Kidney tubule cell (primary cell): Measurements from ENCODE around the gene CDK1.

Experiments used
- DNase-seq: peaks from one replicate; pipeline ENCODE4 v3.0.0-alpha.2; 2018; ENCODE audit warnings: low spot score

The CDK1 gene

DNA sequence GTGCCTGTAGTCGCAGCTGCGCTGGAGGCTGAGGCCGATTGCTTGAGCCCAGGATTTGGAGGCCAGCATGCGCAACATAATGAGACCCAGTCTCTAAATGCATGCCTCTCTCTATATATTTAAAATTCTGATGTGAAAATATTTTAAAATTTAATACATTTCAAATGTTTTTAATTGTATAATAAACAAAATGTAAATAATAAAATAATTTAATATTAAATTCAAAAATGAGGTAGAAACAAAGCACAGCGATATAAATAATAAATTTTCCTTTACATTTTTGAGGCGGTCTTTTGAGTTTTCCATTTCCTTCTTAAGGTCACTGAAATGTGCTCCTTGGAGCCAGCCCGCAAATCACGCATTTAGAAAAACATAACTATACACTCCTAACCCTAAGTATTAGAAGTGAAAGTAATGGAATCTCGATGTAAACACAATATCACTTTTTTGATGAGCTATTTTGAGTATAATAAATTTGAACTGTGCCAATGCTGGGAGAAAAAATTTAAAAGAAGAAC, 523 bp upstream of the CDK1 start:
- no peak for DNase-seq

DNA sequence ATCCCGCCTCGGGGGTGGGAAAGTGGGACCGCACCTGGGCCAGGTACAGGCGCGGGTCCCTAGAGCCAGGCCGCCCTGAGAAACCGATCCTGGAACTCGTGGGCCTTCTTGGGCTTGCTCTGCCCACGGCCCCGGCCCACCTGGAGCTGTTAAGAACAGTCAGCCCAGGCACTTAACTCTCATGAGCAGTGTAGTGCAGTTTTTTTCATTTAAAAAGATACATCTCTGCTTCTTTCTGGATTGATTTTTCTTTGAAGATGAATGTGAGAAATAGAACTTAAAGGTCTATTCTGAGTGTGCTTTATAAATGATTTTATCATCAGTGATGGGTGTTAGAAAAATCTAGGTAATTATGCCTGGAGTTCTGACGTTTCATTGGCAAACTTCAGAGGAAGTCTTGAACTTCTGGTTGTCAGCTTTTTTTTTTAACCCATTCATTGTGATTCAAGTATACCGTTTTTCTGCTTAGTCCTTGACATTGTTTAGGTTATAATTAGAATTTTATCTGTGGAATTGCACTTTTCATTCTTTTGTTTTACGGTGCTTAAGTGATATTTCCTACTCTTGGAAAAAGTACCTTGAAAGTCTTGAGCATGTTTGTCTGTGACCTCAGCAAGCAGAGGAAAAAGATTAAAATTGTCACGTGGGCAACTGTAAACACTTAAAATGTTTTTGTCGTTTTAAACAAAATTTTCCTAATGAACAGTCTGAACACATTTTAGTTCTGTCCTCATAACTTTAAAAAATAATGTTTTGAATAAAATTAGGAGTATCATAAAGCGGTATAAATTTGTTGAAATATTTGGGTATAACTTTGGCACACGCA, 906 bp downstream of the CDK1 start:
- DNase-seq, result peak; percentile 49

DNA sequence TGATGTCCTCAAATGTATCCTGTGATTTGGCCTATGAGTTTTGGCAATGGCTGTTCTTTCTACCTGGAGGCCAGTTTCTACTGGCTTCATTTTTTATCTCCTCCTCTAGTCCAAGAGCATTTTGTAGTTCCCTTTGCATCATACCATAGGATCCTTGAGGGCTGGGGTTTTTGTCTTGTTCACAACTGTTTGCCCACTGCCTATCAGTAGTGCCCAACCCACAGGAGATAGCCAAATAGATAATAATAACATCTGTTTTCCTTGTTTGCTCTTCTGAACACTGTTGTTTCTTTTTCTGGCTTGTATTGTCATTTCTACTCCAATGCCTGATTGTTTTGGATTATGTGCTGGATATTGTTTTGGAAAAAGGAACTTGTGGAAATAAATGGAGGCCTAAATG, 3.4 kb downstream of the CDK1 start:
- no peak for DNase-seq

- no peak for DNase-seq
These were observed 6.4 kb downstream of the CDK1 start for GRCh38 chr10:60784641-60785040.

GRCh38 chr10:60788544-60788943, 10.3 kb downstream of the CDK1 start:
- no peak for DNase-seq

- no peak for DNase-seq
These were observed 11.1 kb downstream of the CDK1 start for GRCh38 chr10:60789340-60789739.

- no peak for DNase-seq
These were observed 16.7 kb downstream of the CDK1 start for GRCh38 chr10:60794953-60795352.

DNA sequence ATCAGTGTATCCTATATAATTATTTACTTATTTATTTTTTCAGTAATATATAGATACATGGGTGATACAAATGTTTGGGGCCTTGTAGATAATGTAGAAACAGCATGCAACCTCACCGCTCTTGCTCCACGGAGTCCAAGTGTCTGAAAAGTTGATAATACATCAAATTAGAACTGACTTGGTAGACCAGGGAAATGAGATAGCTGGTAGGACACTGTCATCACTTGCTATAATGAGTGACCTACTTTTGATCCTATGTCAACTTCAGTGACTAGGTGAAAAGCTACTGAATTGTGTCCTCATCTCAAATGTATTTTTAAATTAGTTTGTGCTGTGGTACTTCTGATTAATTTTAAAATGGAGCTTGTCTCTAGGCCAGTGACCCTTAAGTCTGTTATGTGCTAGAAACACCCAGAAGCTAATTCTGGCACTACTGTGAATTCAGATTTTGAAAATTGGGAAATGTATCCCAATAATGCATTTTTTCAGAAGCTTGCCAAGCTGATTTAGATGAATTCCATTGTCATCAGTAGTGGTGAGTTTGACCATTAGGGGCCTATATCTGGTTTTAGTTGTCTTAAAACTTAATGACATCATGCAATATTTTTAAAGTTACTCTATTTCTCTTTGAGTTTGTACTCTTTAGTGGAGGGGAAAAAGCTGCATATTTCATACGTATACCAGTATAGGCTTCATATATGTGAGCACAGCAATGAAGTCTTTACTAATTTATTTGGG, 17.4 kb downstream of the CDK1 start:
- no peak for DNase-seq

- no peak for DNase-seq
These were observed 18.2 kb downstream of the CDK1 start for GRCh38 chr10:60796481-60796880.

- DNase-seq, result no peak
These were observed 18.9 kb downstream of the CDK1 start for GRCh38 chr10:60797200-60797599.

DNA sequence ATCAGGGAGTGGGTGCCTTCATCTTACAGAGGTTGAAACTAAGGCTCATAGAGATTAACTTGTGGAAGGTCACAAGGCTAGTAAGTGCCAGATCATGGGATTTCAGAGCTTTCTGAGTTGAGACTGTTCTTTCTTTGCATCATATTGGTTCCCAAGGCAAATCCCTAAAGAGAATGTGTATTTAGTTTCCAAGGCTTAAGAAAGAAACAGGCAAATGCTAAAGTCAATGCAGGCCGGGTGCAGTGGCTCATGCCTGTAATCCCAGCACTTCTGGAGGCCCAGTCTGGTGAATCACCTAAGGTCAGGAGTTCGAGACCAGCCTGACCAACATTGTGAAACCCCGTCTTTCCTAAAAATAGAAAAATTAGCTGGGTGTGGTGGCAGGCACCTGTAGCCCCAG, 19.8 kb downstream of the CDK1 start:
- DNase-seq, result peak; percentile 65

- DNase-seq, result no peak
These were observed 20.6 kb downstream of the CDK1 start for GRCh38 chr10:60798870-60799269.

- DNase-seq, result no peak
These were observed 21.8 kb downstream of the CDK1 start for GRCh38 chr10:60799971-60800650.

DNA sequence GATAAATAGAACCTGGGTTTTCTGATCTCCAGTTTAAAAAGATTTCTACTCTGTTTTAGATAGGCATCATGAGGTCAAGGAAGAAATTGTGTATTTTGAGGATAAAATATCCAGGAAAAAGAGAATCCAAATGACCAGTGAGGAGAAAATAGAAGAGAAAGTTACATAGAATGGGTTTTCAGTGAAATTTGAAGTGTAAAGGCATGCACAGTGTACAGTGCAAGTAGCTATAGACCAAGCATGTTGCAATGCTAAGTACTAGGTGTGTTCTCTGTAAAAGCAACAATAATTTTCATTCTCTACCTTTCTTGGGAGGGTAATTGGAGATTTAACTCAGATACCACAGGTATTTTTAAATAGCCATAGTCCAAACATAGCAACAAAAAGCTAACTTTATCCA, 22.6 kb downstream of the CDK1 start:
- no peak for DNase-seq

DNA sequence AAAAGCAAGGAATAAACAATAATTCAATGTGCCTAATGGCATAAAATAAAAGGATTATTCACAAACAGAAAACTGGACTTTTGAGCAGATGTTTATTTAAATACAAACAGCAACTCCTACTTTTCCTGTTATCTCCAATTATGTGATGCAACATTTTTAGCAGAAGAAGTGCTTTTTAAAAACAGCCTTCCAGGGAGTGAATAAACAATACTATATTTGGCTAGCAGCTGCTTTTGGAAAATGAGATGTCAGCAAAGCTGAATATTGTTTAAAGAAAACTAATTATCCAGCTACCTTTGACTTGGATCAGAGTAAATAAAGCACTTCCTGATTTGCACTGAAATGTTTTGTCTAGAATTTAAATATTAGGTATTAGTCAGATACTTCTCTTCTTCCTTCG, 23.2 kb downstream of the CDK1 start:
- no peak for DNase-seq

- DNase-seq, result no peak
These were observed 25.2 kb downstream of the CDK1 start for GRCh38 chr10:60803433-60803832.

DNA sequence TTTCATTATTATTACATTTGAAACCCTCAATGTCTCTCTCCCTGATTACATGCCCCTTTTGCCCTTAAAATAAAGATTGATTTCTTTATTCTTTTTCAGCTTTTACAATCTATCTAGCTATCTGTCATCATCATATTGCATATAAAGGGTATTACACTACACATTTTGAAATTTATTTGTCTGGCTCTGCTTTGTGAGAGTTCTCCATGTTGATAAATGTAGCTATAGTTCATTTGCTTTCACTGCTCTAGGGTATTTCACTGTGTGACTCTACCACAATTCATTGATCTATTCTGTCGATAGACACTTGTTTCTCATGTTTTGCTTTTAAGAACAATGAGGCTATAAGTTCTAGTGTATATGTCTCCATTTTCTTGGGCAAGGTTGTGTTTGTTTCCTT, 25.6 kb downstream of the CDK1 start:
- DNase-seq, result no peak

DNA sequence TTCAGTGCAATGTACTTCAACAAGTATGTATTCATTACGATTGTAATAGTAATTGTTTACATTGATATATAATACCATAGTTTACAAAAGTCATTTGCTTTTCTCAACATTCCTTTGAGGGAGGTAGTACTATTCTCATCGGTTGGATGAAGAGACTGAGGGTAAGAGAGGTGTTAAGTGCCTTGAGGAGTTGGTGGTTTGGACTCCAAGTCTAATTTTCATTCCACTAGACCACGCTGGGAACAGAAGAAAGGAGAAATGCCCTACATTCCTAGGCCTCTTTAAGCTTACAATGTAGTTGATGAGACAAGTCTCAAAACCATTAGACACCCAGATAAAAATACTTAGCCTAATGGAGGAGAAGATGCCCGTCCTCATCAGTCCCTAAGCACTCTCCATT, 28.6 kb downstream of the CDK1 start:
- no peak for DNase-seq

- DNase-seq, result no peak
These were observed 29.2 kb downstream of the CDK1 start for GRCh38 chr10:60807499-60807898.

GRCh38 chr10:60808036-60808435, 29.8 kb downstream of the CDK1 start:
- DNase-seq, result no peak

DNA sequence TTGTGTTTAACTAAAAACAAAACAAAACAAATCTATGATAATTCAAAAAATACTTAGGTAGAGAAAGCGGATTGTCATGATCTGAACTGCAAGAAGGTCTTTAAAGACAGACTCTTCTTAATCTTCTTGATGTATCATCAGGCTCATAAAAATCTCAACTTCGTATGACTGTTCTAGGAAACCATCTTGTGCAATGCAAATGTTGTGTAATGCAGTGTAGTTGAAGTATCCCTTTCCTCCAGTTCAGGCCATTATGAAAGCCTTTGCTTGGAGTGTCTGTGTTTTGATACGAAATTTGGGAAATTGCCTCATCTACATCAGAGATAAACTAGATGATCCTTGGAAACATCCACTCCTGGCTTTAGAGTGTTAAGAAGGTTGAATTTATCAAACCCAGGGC, 30.9 kb downstream of the CDK1 start:
- no peak for DNase-seq

GRCh38 chr10:60810437-60811182, 32.3 kb downstream of the CDK1 start:
- peak; percentile 33 for DNase-seq
